ENCODE data around the gene MPRIP. TPM values are rescaled to one million over a fixed set of nuclear protein-coding genes. Genes with fewer than 3 reads are reported as not detected.

Gene MPRIP
- total and polyA plus RNA-seq, 2 of the 13 experiments (the other 11 are each of a cell fraction or from before 2014, with no cell fraction given): 50.2 to 52.4 TPM

- TF ChIP-seq FOXM1 (CRISPR knock-in tag; IDR thresholded peaks at IDR 0.05): no peak
- TF ChIP-seq, protein P1, sequence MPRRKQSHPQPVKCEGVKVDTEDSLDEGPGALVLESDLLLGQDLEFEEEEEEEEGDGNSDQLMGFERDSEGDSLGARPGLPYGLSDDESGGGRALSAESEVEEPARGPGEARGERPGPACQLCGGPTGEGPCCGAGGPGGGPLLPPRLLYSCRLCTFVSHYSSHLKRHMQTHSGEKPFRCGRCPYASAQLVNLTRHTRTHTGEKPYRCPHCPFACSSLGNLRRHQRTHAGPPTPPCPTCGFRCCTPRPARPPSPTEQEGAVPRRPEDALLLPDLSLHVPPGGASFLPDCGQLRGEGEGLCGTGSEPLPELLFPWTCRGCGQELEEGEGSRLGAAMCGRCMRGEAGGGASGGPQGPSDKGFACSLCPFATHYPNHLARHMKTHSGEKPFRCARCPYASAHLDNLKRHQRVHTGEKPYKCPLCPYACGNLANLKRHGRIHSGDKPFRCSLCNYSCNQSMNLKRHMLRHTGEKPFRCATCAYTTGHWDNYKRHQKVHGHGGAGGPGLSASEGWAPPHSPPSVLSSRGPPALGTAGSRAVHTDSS (CRISPR knock-in tag; conservative IDR thresholded peaks at IDR 0.05): no peak
Observed at GRCh38 chr17:17186051-17186450, 143.8 kb downstream of the MPRIP start (continued).

- Histone ChIP-seq H2AFZ (ENCODE audit: low read length) (no peak overlapping the region), H3K36me3 (replicated peaks in 1 of 2; ENCODE audit: control insufficient read depth in 1 of 2, insufficient read depth in 2 of 2, low read length in 2 of 2) (peaks cover 3 to 16% of the 10 kb centered on the region in 2 experiments; a peak in 4 of 5 replicates), H3K79me2 (ENCODE audit: insufficient read depth, low read length) (no peaks in the 10 kb centered on the region), H3K9me3 (ENCODE audit: low read length) (no peaks in the 10 kb centered on the region), H3K27me3 (ENCODE audit: control insufficient read depth in 1 of 2, insufficient read depth in 2 of 2, low read length in 2 of 2) (no peaks in the 10 kb centered on the region), H3K4me3 (replicated peaks in 1 of 3; ENCODE audit: insufficient read depth in 1 of 3, low read depth in 2 of 3, low read length in 3 of 3) (no peak overlapping the region), H3K27ac (ENCODE audit: extremely low read length, insufficient read depth, low read length) (no peak overlapping the region), H3K4me2 (ENCODE audit: low read depth, low read length) (no peak overlapping the region), H3K9ac (ENCODE audit: insufficient read depth, low read depth, low read length) (no peak overlapping the region), H3K4me1 (ENCODE audit: insufficient read depth, low read length) (peaks cover 28% of the 10 kb centered on the region), H4K20me1 (ENCODE audit: insufficient read depth, low read length) (no peaks in the 10 kb centered on the region)
- no peak for TF ChIP-seq RNF219 (CRISPR knock-in tag; IDR thresholded peaks at IDR 0.05)
- no peak for TF ChIP-seq SNAI1 (CRISPR knock-in tag; IDR thresholded peaks at IDR 0.05; ENCODE audit: borderline replicate concordance)
- no peak for TF ChIP-seq ZNF30 (CRISPR knock-in tag; IDR thresholded peaks at IDR 0.05)
- TF ChIP-seq POLR2A (IDR thresholded peaks at IDR 0.05; ENCODE audit: insufficient read depth in 1 of 2, low read depth in 2 of 2, low read length in 2 of 2): no peak
- TF ChIP-seq, protein P2, sequence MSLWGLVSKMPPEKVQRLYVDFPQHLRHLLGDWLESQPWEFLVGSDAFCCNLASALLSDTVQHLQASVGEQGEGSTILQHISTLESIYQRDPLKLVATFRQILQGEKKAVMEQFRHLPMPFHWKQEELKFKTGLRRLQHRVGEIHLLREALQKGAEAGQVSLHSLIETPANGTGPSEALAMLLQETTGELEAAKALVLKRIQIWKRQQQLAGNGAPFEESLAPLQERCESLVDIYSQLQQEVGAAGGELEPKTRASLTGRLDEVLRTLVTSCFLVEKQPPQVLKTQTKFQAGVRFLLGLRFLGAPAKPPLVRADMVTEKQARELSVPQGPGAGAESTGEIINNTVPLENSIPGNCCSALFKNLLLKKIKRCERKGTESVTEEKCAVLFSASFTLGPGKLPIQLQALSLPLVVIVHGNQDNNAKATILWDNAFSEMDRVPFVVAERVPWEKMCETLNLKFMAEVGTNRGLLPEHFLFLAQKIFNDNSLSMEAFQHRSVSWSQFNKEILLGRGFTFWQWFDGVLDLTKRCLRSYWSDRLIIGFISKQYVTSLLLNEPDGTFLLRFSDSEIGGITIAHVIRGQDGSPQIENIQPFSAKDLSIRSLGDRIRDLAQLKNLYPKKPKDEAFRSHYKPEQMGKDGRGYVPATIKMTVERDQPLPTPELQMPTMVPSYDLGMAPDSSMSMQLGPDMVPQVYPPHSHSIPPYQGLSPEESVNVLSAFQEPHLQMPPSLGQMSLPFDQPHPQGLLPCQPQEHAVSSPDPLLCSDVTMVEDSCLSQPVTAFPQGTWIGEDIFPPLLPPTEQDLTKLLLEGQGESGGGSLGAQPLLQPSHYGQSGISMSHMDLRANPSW (CRISPR knock-in tag; IDR thresholded peaks at IDR 0.05; ENCODE audit: borderline replicate concordance): no peak
- TF ChIP-seq UBTF (CRISPR knock-in tag; IDR thresholded peaks at IDR 0.05): no peak
- TF ChIP-seq NBN (conservative IDR thresholded peaks at IDR 0.05): no peak
- no peak for TF ChIP-seq ZNF780A (CRISPR knock-in tag; IDR thresholded peaks at IDR 0.05)
- WGBS (ENCODE audit: low lambda C conversion rate): 90% methylated on average over 11 of the region's 14 CpGs
- no TSS peak for BruUV-seq (replicated peaks)
- no peak for ATAC-seq
- no peak for DNase-seq (ENCODE audit: low spot score)
- intact Hi-C loops (cut with micrococcal nuclease; ENCODE audit: unreplicated experiment): no loop called here
- in situ Hi-C loops (cut with HindIII; ENCODE audit: extremely low pct_ligation_motif_present, low pct_unique_long_range_greater_than_20kb): no loop called here
- FAIRE-seq: no peak
- ChIA-PET POLR2A (no interaction called here), CTCF (ENCODE audit: low intra/inter-chr PET ratio, low total read pairs) (no interaction called here)
Observed at GRCh38 chr17:17186551-17187505, 144.6 kb downstream of the MPRIP start.
